Measurements from ENCODE around the gene CYSTM1. TPM values are rescaled to one million over a fixed set of nuclear protein-coding genes. Genes with fewer than 3 reads are reported as not detected.

The CYSTM1 gene
- total RNA-seq, 4 donors from 2014 or later, result 21.0 to 66.4 (median 37.0) TPM

DNA sequence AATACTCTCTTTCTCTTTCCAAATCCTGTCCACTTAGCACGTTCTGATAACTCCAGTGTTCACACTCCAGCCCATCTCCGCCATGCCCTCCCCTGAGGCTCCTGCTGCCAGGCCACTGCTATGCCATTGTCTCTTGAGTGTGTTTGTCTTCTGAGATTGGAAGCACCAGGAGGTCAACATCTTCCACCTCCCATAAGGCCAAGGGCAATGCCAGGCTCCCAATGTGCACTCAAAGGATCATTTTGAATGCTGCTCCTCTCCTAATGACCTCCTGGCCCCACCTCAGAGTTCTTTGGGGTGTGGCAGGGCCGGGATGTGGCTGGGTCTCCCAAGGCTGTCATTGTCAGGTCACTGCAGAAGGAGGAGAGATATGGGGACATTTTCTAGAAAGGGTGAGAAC is 29.7 kb upstream of the CYSTM1 start:
- WGBS, result 96% methylated on average over 3 of the region's 3 CpGs
- H3K4me1 ChIP-seq, result peaks cover 50% of the 10 kb centered on the region
- TF ChIP-seq, protein P1, sequence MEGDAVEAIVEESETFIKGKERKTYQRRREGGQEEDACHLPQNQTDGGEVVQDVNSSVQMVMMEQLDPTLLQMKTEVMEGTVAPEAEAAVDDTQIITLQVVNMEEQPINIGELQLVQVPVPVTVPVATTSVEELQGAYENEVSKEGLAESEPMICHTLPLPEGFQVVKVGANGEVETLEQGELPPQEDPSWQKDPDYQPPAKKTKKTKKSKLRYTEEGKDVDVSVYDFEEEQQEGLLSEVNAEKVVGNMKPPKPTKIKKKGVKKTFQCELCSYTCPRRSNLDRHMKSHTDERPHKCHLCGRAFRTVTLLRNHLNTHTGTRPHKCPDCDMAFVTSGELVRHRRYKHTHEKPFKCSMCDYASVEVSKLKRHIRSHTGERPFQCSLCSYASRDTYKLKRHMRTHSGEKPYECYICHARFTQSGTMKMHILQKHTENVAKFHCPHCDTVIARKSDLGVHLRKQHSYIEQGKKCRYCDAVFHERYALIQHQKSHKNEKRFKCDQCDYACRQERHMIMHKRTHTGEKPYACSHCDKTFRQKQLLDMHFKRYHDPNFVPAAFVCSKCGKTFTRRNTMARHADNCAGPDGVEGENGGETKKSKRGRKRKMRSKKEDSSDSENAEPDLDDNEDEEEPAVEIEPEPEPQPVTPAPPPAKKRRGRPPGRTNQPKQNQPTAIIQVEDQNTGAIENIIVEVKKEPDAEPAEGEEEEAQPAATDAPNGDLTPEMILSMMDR (IDR thresholded peaks at IDR 0.05), result no peak
- TF ChIP-seq EP300 (IDR thresholded peaks at IDR 0.05) (no peak), POLR2A (IDR thresholded peaks at IDR 0.05) (no peak), POLR2AphosphoS5 (IDR thresholded peaks at IDR 0.05) (no peak)
- H3K9me3 ChIP-seq, result no peaks in the 10 kb centered on the region
- H3K36me3 ChIP-seq, result no peaks in the 10 kb centered on the region
- H3K27ac ChIP-seq, result no peak overlapping the region
- no peaks in the 10 kb centered on the region for H3K27me3 ChIP-seq
- DNase-seq (ENCODE audit: low spot score in 2 of 2), result no peak
- peak overlapping the region; percentile 51 for H3K4me3 ChIP-seq

DNA sequence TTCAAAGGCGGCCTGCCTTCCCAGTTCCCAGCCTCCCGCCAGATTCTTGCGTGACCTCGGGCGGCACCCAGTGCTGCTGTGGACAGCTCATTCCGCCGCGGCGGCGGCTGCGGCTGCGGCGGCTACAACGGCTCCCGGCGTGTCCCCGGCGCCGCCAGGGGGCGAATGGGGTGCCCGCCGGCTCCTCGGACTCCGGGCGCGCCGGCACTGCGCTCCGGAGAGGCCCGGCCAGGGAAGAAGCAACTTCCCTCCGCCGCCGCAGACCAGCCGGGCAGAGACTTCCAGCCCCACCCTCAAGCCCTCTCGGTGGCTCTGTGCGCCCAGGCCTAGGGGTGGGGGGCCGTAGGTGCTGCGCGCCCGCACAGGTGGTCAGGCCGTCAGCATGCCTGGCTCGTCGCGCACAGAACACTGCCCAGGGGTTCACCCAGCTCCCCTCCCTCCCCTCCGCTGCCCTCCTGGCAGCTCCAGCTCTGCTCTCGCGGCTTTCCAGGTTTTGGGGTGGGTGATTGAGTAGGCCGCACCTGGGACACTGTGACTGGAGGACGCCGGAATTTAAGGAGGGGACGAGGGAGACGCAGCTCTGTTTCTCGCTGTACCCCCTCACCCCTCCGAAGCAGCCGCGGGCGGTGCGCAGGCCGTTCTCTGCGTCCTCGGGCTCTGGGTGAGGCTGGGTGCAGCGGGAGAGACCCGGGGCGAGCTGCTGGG is 29.0 kb upstream of the CYSTM1 start:
- H3K4me1 ChIP-seq, result peaks cover 43% of the 10 kb centered on the region
- H3K27me3 ChIP-seq, result no peaks in the 10 kb centered on the region
- no peak for DNase-seq (ENCODE audit: low spot score in 2 of 2)
- H3K9me3 ChIP-seq, result no peaks in the 10 kb centered on the region
- TF ChIP-seq, protein P1 (IDR thresholded peaks at IDR 0.05), result peak; percentile 58 to 85
- no peak for TF ChIP-seq EP300 (IDR thresholded peaks at IDR 0.05)
- 23% methylated on average over 12 of the region's 64 CpGs for WGBS
- no peak overlapping the region for H3K27ac ChIP-seq
- no peaks in the 10 kb centered on the region for H3K36me3 ChIP-seq
- H3K4me3 ChIP-seq, result peak overlapping the region; percentile 51

DNA sequence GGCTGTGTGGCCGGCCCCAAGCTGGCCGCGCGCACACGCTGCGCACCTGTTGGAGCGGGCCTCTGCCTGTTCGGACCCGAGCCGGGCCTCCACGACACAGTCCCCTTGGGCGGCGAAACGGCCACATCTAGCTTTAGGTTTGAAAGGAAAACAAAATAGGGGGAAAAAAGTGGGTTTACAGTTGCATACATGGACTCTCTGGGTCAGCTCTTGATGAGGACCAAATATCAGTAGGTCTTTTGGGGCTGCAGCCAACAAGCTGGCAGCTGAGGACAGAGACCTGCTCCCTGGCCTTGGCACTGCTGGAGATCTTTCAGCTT is 28.5 kb upstream of the CYSTM1 start:
- H3K27me3 ChIP-seq, result no peaks in the 10 kb centered on the region
- H3K4me3 ChIP-seq, result peak overlapping the region; percentile 51
- TF ChIP-seq POLR2A (IDR thresholded peaks at IDR 0.05), result no peak
- TF ChIP-seq, protein P1 (IDR thresholded peaks at IDR 0.05), result no peak
- no peak for TF ChIP-seq EP300 (IDR thresholded peaks at IDR 0.05)
- TF ChIP-seq POLR2AphosphoS5 (IDR thresholded peaks at IDR 0.05), result no peak
- H3K36me3 ChIP-seq, result no peaks in the 10 kb centered on the region
- no peaks in the 10 kb centered on the region for H3K9me3 ChIP-seq
- WGBS, result 42% methylated on average over 14 of the region's 14 CpGs
- H3K27ac ChIP-seq, result no peak overlapping the region
- peaks cover 38% of the 10 kb centered on the region for H3K4me1 ChIP-seq
- DNase-seq (ENCODE audit: low spot score in 2 of 2), result no peak

DNA sequence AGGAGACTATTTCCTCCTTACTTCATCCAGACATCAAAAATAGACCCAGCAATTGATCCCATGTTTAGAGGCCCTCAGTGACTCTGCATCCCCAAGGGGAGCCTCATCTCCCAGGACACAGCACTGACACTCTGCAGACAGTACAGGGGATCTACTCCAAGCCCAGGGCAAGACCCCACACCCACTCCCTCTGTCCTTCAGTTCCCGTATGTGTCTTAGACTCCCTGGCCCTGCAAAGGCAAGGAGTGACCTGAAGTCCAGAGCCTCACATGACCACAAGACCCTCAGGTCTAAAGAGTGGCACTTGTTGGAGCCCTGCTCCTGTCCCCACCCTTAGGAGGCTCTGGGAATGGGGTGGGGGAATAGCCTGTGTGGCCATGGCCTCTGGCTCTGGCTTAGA is 27.5 kb upstream of the CYSTM1 start:
- Histone ChIP-seq H3K4me1 (peaks cover 33% of the 10 kb centered on the region), H3K27ac (no peak overlapping the region), H3K27me3 (no peaks in the 10 kb centered on the region), H3K4me3 (no peak overlapping the region), H3K9me3 (no peaks in the 10 kb centered on the region), H3K36me3 (no peaks in the 10 kb centered on the region)
- no peak for DNase-seq (ENCODE audit: low spot score in 2 of 2)
- no peak for TF ChIP-seq POLR2A (IDR thresholded peaks at IDR 0.05)
- TF ChIP-seq, protein P1 (IDR thresholded peaks at IDR 0.05), result no peak
- TF ChIP-seq POLR2AphosphoS5 (IDR thresholded peaks at IDR 0.05), result no peak
- TF ChIP-seq EP300 (IDR thresholded peaks at IDR 0.05), result no peak
- WGBS, result 90% methylated on average over 1 of the region's 1 CpG

DNA sequence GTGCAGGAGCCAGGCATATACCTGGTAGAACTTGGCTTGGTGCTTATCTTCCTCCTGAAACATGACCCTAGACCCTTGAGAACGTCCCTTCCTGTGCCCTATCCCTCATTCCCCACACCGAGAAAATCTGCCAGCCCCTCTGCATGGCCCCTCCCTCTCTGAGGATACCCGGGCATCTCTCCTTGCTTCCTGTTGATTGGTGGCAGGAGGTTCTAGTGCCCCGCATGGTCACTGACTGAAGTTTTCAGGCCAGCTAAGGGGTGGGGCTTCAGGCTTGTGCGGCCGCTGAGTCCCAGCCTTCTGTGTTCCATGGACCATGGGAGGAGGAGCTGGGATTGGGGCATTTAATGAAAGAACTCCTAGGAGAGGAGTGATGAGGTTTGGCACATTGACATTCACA is 26.5 kb upstream of the CYSTM1 start:
- Histone ChIP-seq H3K27me3 (no peaks in the 10 kb centered on the region), H3K36me3 (no peaks in the 10 kb centered on the region), H3K9me3 (no peaks in the 10 kb centered on the region), H3K4me1 (peaks cover 33% of the 10 kb centered on the region), H3K27ac (no peak overlapping the region), H3K4me3 (no peak overlapping the region)
- DNase-seq (ENCODE audit: low spot score in 2 of 2), result no peak
- 69% methylated on average over 6 of the region's 6 CpGs for WGBS
- no peak for TF ChIP-seq POLR2A (IDR thresholded peaks at IDR 0.05)
- TF ChIP-seq, protein P1 (IDR thresholded peaks at IDR 0.05), result no peak
- TF ChIP-seq EP300 (IDR thresholded peaks at IDR 0.05), result no peak
- no peak for TF ChIP-seq POLR2AphosphoS5 (IDR thresholded peaks at IDR 0.05)

Data from suprapubic skin (tissue), 4 donors.